Thoracic aorta (tissue), 2 donors: ENCODE measurements around the gene SELE. TPM values are rescaled to one million over a fixed set of nuclear protein-coding genes. Genes with fewer than 3 reads are reported as not detected.

Source experiments
- ATAC-seq: fragments of 150-250 bp; one replicate; pipeline ENCODE4 v1.8.0; 2017; ENCODE audit warnings: low read depth; ENCODE audit not compliant: insufficient number of reproducible peaks, low FRiP score
- DNase-seq: peaks from one replicate; pipeline ENCODE4 v3.0.0-alpha.2; 2020; ENCODE audit warnings: low spot score
- H3K27ac ChIP-seq, 2 donors: fragments of 200-600 bp; sonication (generic); 1 replicate in 1 of 2; 2 replicates in 1 of 2; pipeline ENCODE4 v1.5.1; 2016; ENCODE audit warnings: mild to moderate bottlenecking in 2 of 2, moderate library complexity in 2 of 2
- H3K27me3 ChIP-seq: fragments of 200-600 bp; sonication (generic); replicated peaks from 2 replicates; pipeline ENCODE4 v1.6.0; 2016; ENCODE audit warnings: mild to moderate bottlenecking; ENCODE audit not compliant: insufficient read depth
- H3K36me3 ChIP-seq: fragments of 200-600 bp; sonication (generic); one replicate; pipeline ENCODE4 v1.5.1; 2016
- H3K4me1 ChIP-seq, 2 donors: fragments of 200-600 bp; sonication (generic); 1 replicate in 1 of 2; 2 replicates in 1 of 2; pipeline versions ENCODE4 v1.5.1 to v1.6.0; 2016; ENCODE audit warnings: low read depth in 2 of 2, mild to moderate bottlenecking in 1 of 2; ENCODE audit not compliant: control insufficient read depth in 1 of 2
- H3K4me3 ChIP-seq: fragments of 200-600 bp; sonication (generic); 2 replicates; pipeline ENCODE4 v1.5.1; 2016; ENCODE audit warnings: mild to moderate bottlenecking
- H3K9me3 ChIP-seq: fragments of 200-600 bp; sonication (generic); 2 replicates; pipeline ENCODE4 v1.5.1; 2016
- total RNA-seq, 2 donors: library from RNA; depleted of rRNA; stranded (reverse); fragments of >200 nt; gene quantifications; one replicate each; pipeline versions ENCODE4 v1.1.0 to v1.2.3, GENCODE V29; 2016
- TF ChIP-seq, protein P1 (sequence below): fragments of 200-600 bp; sonication (generic); IDR thresholded peaks from one replicate; pipeline ENCODE4 v1.5.1; 2019; ENCODE audit warnings: antibody characterized with exemption

SELE gene
- total RNA-seq, 2 donors from 2014 or later, result 3.4 to 28.8 TPM

DNA sequence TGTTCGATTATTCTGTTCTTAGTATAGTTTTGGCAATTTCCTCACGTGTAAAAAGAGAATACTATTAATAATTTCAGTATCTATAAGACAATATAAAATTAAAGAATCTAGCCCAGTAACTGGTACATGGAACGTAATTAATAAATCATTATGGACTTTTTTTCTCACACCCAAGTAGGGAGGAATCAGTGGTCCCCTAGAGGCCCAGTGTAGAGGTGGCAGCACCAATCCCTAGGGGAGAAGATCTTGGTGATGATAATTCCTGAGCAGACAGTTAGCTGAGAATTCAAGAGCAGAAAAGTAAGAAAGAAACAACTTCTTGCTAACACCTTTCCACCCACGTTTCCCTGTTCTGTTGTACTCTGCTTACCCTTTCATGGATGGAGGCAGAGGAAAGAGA lies 19.7 kb upstream of the SELE start:
- ATAC-seq (no peak), DNase-seq (no peak)
- TF ChIP-seq, protein P1, sequence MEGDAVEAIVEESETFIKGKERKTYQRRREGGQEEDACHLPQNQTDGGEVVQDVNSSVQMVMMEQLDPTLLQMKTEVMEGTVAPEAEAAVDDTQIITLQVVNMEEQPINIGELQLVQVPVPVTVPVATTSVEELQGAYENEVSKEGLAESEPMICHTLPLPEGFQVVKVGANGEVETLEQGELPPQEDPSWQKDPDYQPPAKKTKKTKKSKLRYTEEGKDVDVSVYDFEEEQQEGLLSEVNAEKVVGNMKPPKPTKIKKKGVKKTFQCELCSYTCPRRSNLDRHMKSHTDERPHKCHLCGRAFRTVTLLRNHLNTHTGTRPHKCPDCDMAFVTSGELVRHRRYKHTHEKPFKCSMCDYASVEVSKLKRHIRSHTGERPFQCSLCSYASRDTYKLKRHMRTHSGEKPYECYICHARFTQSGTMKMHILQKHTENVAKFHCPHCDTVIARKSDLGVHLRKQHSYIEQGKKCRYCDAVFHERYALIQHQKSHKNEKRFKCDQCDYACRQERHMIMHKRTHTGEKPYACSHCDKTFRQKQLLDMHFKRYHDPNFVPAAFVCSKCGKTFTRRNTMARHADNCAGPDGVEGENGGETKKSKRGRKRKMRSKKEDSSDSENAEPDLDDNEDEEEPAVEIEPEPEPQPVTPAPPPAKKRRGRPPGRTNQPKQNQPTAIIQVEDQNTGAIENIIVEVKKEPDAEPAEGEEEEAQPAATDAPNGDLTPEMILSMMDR, result no peak
- no peaks in the 10 kb centered on the region for H3K4me1 ChIP-seq
- H3K36me3 ChIP-seq, result no peaks in the 10 kb centered on the region
- H3K4me3 ChIP-seq, result no peak overlapping the region
- no peaks in the 10 kb centered on the region for H3K27me3 ChIP-seq
- no peaks in the 10 kb centered on the region for H3K9me3 ChIP-seq
- H3K27ac ChIP-seq, result no peak overlapping the region

DNA sequence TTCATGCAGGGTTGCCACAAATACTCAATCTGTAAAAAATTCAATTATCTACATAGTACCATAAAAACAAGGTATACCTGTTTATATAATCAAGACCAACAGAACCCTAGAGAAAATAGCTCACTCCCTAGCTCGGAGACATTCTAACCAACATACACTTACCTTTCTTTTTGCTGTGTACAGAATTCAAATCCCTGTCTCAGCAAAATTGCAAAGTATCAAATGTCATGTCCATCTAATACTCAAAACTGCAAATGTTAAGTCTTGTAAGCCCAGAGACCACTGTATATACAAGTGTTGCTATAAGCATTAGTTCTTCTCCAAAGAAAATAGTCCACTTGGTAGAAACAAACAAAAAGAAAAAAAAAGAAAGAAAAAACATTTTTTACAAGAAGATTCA lies 16.2 kb upstream of the SELE start:
- no peaks in the 10 kb centered on the region for H3K9me3 ChIP-seq
- ATAC-seq (no peak), DNase-seq (no peak)
- H3K4me3 ChIP-seq, result no peak overlapping the region
- no peaks in the 10 kb centered on the region for H3K4me1 ChIP-seq
- TF ChIP-seq, protein P1, result no peak
- no peaks in the 10 kb centered on the region for H3K36me3 ChIP-seq
- no peaks in the 10 kb centered on the region for H3K27me3 ChIP-seq
- H3K27ac ChIP-seq, result no peak overlapping the region

DNA sequence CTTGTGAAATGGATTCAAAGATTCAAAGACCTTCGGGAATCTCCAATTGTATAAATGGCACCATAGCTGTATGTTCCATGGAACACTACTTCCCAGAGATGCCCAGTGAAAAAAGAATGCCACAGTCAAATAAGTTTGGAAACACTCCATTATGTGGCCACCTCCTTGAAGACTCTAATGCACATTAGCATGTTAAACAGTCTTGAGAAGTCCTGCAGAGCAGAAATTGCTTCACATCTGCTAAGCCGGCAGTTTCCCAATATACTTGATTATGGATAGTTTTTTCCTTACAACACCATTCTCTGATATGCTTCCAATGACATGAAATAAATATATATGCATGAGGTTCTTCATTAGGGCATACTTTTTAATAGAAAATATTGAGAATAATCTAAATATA lies 12.7 kb upstream of the SELE start:
- peaks cover 0 to 1% of the 10 kb centered on the region in 2 donors for H3K4me1 ChIP-seq
- H3K27ac ChIP-seq, result no peak overlapping the region
- ATAC-seq (no peak), DNase-seq (no peak)
- H3K36me3 ChIP-seq, result no peaks in the 10 kb centered on the region
- no peaks in the 10 kb centered on the region for H3K27me3 ChIP-seq
- H3K4me3 ChIP-seq, result no peak overlapping the region
- no peaks in the 10 kb centered on the region for H3K9me3 ChIP-seq
- TF ChIP-seq, protein P1, result no peak

DNA sequence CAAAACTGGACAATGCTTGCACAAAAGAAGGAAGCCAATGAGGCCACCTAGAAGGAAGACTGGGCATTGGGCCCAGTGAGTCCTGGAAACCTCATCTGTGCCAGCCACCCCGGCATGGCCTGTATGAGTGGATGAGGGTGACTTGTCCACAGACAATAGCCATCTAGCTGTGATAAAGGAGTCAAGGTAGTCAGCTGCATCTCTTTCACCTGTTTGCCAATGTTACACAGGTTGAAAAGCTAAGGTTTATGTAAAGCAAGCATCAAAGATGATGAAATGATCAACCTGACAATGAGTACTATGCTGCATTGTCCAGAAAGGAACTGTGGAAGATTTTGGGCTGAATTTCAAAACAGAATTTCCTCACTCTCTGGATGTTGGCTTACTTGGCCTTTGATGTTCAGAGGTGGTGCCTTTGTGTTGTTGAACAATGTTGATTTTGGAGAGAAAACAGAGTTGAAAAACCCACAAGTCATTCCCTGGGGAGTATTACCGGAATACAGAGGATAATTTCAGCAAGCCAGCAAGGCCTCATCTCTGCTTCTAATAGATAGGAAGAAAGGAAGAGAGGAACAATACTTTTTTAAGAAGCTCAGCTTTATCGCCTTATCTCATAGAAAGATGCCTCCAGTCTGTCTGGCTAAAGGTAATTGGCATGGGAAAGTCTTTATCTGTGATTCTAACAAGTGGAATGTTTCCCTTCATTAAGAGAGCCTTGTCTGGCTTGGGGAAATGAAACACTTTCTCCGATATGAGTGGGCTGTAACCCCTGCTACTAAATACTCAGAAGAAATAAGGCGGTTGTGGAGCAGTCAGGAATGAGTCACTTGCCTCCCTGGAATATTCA lies 11.4 kb upstream of the SELE start:
- H3K27me3 ChIP-seq, result no peaks in the 10 kb centered on the region
- H3K4me1 ChIP-seq, result peaks cover 5 to 15% of the 10 kb centered on the region in 2 donors
- H3K36me3 ChIP-seq, result no peaks in the 10 kb centered on the region
- H3K27ac ChIP-seq, result no peak overlapping the region
- TF ChIP-seq, protein P1, result no peak
- ATAC-seq (no peak), DNase-seq (no peak)
- H3K4me3 ChIP-seq, result no peak overlapping the region
- H3K9me3 ChIP-seq, result no peaks in the 10 kb centered on the region

DNA sequence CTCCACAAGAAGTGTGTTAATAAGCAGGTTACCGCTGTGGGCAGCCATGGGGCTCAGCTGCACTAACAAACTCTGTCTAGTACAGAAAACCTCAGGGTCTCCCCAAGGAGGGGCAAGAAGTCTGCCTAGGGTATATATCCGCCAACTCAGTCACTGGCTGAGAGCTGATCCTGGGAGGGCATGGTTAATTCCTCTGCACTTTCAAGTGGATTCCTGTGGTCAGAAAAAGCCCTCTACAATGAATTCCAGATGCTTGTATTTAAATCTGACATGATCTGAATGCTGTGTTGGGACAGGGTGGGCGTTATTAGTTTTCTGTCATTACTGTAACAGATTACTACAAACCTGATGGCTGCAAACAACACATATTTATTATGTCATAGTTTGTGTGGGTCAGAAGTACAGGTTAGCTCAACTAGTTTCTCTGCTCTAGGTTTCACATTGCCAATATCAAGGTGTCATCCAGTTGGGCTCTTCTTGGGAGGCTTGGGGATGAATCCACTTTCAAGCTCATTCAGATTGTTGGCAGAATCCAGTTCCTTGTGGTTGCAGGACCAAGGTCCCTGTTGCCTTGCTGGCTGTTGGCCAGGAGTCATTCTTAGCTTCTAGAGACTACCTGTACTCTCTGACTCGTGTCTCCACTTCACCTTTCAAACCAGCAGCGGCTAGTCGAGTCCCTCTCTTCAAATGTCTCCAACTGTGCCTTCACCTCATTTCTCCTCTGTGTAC lies 8.0 kb upstream of the SELE start:
- Histone ChIP-seq H3K36me3 (no peaks in the 10 kb centered on the region), H3K4me1 (peaks cover 6 to 15% of the 10 kb centered on the region in 2 donors), H3K27me3 (no peaks in the 10 kb centered on the region), H3K9me3 (no peaks in the 10 kb centered on the region), H3K4me3 (no peak overlapping the region), H3K27ac (no peak overlapping the region)
- ATAC-seq (no peak), DNase-seq (no peak)
- TF ChIP-seq, protein P1, result no peak
